ENCODE measurements around the gene MAN2C1.

Gene MAN2C1

GRCh38 chr15:75309711-75310110, 58.7 kb downstream of the MAN2C1 start:
- DNase-seq (ENCODE audit: low read depth in 3 of 3): no peak

- no peak for DNase-seq (ENCODE audit: low read depth in 3 of 3)
These were observed 60.5 kb downstream of the MAN2C1 start for GRCh38 chr15:75307778-75308390.

- DNase-seq (ENCODE audit: low read depth in 3 of 3): no peak
These were observed 62.2 kb downstream of the MAN2C1 start for GRCh38 chr15:75306188-75306587.
